Loucy (cell line): ENCODE measurements around the gene ACTN1.

Experiments used
- CTCF ChIP-seq: fragments of 200-600 bp; sonication (generic); conservative IDR thresholded peaks from 2 replicates; pipeline ENCODE4 v1.5.1; 2014; ENCODE audit warnings: mild to moderate bottlenecking, antibody characterized with exemption, low read length
- EZH2phosphoT487 ChIP-seq: fragments of 200-600 bp; IDR thresholded peaks from 2 replicates; pipeline ENCODE4 v1.6.1; 2018; ENCODE audit warnings: antibody characterized with exemption, mild to moderate bottlenecking, moderate library complexity, borderline replicate concordance

GRCh38 chr14:68965261-68965761, 13.8 kb downstream of the ACTN1 start:
- no peak for TF ChIP-seq CTCF
- no peak for TF ChIP-seq EZH2phosphoT487
